ENCODE measurements around the gene MOB2.

GRCh38 chr11:1436468-1437039 lies 50.0 kb downstream of the MOB2 start:
- no peak for TF ChIP-seq CTCF (IDR thresholded peaks at IDR 0.05; ENCODE audit: low read depth, low read length, missing input control)
- no peak for TF ChIP-seq RXRA (IDR thresholded peaks at IDR 0.05)

All from liver (tissue), 3 donors.